GM21526 (cell line): ENCODE results near the gene RND3.

ENCODE experiments used
- ATAC-seq: cut with Tn5 transposase; IDR thresholded peaks from one replicate; pipeline ENCODE4 v1.9.1; 2021; ENCODE audit warnings: moderate library complexity; ENCODE audit not compliant: unreplicated experiment, low FRiP score

The RND3 gene

GRCh38 chr2:150476809-150477302 is 10.6 kb downstream of the RND3 start:
- ATAC-seq = no peak

- ATAC-seq = no peak
These were observed 11.2 kb downstream of the RND3 start for GRCh38 chr2:150476286-150476685.

GRCh38 chr2:150475479-150476250 is 11.8 kb downstream of the RND3 start:
- no peak for ATAC-seq

- ATAC-seq = no peak
These were observed 13.0 kb downstream of the RND3 start for GRCh38 chr2:150474326-150475074.

- no peak for ATAC-seq
These were observed 13.7 kb downstream of the RND3 start for GRCh38 chr2:150473767-150474166.

GRCh38 chr2:150472511-150472899 is 15.0 kb downstream of the RND3 start:
- no peak for ATAC-seq

- no peak for ATAC-seq
These were observed 15.5 kb downstream of the RND3 start for GRCh38 chr2:150471813-150472510.

GRCh38 chr2:150470435-150470834 is 17.0 kb downstream of the RND3 start:
- ATAC-seq = no peak

- ATAC-seq = no peak
These were observed 17.7 kb downstream of the RND3 start for GRCh38 chr2:150469706-150470274.

GRCh38 chr2:150468350-150468960 is 19.0 kb downstream of the RND3 start:
- no peak for ATAC-seq

GRCh38 chr2:150467621-150467963 is 19.9 kb downstream of the RND3 start:
- ATAC-seq = no peak

GRCh38 chr2:150466741-150467620 is 20.5 kb downstream of the RND3 start:
- ATAC-seq = no peak

- no peak for ATAC-seq
These were observed 21.5 kb downstream of the RND3 start for GRCh38 chr2:150465703-150466569.

GRCh38 chr2:150464986-150465385 is 22.5 kb downstream of the RND3 start:
- no peak for ATAC-seq

- ATAC-seq = no peak
These were observed 23.2 kb downstream of the RND3 start for GRCh38 chr2:150464270-150464669.

GRCh38 chr2:150462770-150463169 is 24.7 kb downstream of the RND3 start:
- ATAC-seq = no peak

GRCh38 chr2:150459281-150459680 is 28.2 kb downstream of the RND3 start:
- ATAC-seq = no peak

GRCh38 chr2:150450765-150451164 is 36.7 kb downstream of the RND3 start:
- no peak for ATAC-seq

GRCh38 chr2:150449856-150450255 is 37.6 kb downstream of the RND3 start:
- no peak for ATAC-seq
